T follicular helper cell (primary cell): ENCODE data around the gene EHD2.
"Not testable (repeated sequence)": the region's sequence is repeated elsewhere in the genome, so short reads cannot be mapped to it uniquely, and the experiment has no call there.

Experiments
- DNase-seq: peaks from one replicate; pipeline ENCODE4 v3.0.0-alpha.2; 2020; ENCODE audit warnings: low read depth
- total RNA-seq, 2 experiments: gene quantifications; one replicate each; lab custom pipeline; 2026; lab: John Stamatoyannopoulos, UW

Gene EHD2
- total RNA-seq, result 0 reads per million in 2 experiments

GRCh38 chr19:47713046-47714021, at the start of gene EHD2:
Gene EHD2 (plus strand): TSS chr19:47713422. CDS start chr19:47716613, 3,191 bp downstream.
- DNase-seq, result no peak

GRCh38 chr19:47663435-47663910, 49.7 kb upstream of the EHD2 start:
- no peak for DNase-seq

- no peak for DNase-seq
These were observed 49.1 kb upstream of the EHD2 start for GRCh38 chr19:47663911-47664771.

GRCh38 chr19:47668556-47668955, 44.7 kb upstream of the EHD2 start:
- DNase-seq, result not testable (repeated sequence)

- DNase-seq, result no peak
These were observed 42.5 kb upstream of the EHD2 start for GRCh38 chr19:47670736-47671135.

- no peak for DNase-seq
These were observed 41.7 kb upstream of the EHD2 start for GRCh38 chr19:47671499-47671898.

- DNase-seq, result no peak
These were observed 39.8 kb upstream of the EHD2 start for GRCh38 chr19:47673426-47673825.

GRCh38 chr19:47674548-47674947, 38.7 kb upstream of the EHD2 start:
- no peak for DNase-seq

GRCh38 chr19:47675271-47675670, 38.0 kb upstream of the EHD2 start:
- no peak for DNase-seq

- no peak for DNase-seq
These were observed 37.4 kb upstream of the EHD2 start for GRCh38 chr19:47675859-47676258.

GRCh38 chr19:47676811-47677210, 36.4 kb upstream of the EHD2 start:
- no peak for DNase-seq

GRCh38 chr19:47679251-47679900, 33.8 kb upstream of the EHD2 start:
- DNase-seq, result no peak

GRCh38 chr19:47679922-47680857, 33.0 kb upstream of the EHD2 start:
- no peak for DNase-seq

- DNase-seq, result no peak
These were observed 32.3 kb upstream of the EHD2 start for GRCh38 chr19:47680858-47681332.

GRCh38 chr19:47681388-47681787, 31.8 kb upstream of the EHD2 start:
- no peak for DNase-seq

- no peak for DNase-seq
These were observed 31.3 kb upstream of the EHD2 start for GRCh38 chr19:47681936-47682335.

- DNase-seq, result no peak
These were observed 30.3 kb upstream of the EHD2 start for GRCh38 chr19:47682939-47683338.

- DNase-seq, result no peak
These were observed 26.4 kb upstream of the EHD2 start for GRCh38 chr19:47686679-47687450.

- DNase-seq, result no peak
These were observed 25.3 kb upstream of the EHD2 start for GRCh38 chr19:47687906-47688305.

GRCh38 chr19:47691090-47691489, 22.1 kb upstream of the EHD2 start:
- DNase-seq, result no peak
